GM13976 (cell line): ENCODE results near the gene ABHD11.

Experiments used
- DNase-seq: peaks from one replicate; pipeline ENCODE4 v3.0.0; 2012; ENCODE audit warnings: low spot score
- CTCF ChIP-seq: IDR thresholded peaks from 2 replicates; pipeline ENCODE4 v1.5.1; 2012; ENCODE audit warnings: borderline replicate concordance, mild to moderate bottlenecking; ENCODE audit not compliant: insufficient read depth; ENCODE audit errors: extremely low read depth, missing control alignments, control extremely low read depth
- in situ Hi-C: fragments of 300-500 bp; cut with MboI; formaldehyde crosslinking; loops from one replicate; pipeline ENCODE4 v1.12.0; 2022; ENCODE audit warnings: low sequenced_read_pairs, mixed read lengths, inconsistent platforms; ENCODE audit not compliant: unreplicated experiment

Gene ABHD11

GRCh38 chr7:73737491-73738219 is 947 bp downstream of the ABHD11 start:
- TF ChIP-seq CTCF: no peak
- in situ Hi-C loops: no loop called here
- DNase-seq: no peak

DNA sequence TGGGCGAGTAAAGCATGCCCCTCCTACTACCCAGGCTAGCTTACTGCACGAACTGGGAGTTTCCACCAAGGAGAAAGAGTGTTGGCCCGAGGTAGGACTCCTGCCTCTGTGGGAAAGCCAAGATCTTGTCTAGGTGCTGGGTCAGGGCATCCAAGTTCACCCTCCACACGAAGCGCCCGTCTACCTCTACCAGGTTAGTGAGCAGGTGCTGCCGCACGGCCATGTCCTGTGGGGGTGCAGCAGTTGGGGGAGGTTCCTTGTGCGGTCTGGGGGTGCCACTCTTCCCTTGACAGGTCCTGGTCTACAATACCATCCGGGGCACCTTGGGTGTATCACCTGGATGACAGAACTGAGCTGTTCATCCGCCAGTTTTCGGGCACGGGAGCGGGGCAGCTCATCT is 1.7 kb downstream of the ABHD11 start:
- in situ Hi-C loops: no loop called here
- DNase-seq: peak; percentile 10
- TF ChIP-seq CTCF: no peak

GRCh38 chr7:73735528-73735905 is 3.1 kb downstream of the ABHD11 start:
- TF ChIP-seq CTCF: no peak
- no peak for DNase-seq
- in situ Hi-C loops: no loop called here

DNA sequence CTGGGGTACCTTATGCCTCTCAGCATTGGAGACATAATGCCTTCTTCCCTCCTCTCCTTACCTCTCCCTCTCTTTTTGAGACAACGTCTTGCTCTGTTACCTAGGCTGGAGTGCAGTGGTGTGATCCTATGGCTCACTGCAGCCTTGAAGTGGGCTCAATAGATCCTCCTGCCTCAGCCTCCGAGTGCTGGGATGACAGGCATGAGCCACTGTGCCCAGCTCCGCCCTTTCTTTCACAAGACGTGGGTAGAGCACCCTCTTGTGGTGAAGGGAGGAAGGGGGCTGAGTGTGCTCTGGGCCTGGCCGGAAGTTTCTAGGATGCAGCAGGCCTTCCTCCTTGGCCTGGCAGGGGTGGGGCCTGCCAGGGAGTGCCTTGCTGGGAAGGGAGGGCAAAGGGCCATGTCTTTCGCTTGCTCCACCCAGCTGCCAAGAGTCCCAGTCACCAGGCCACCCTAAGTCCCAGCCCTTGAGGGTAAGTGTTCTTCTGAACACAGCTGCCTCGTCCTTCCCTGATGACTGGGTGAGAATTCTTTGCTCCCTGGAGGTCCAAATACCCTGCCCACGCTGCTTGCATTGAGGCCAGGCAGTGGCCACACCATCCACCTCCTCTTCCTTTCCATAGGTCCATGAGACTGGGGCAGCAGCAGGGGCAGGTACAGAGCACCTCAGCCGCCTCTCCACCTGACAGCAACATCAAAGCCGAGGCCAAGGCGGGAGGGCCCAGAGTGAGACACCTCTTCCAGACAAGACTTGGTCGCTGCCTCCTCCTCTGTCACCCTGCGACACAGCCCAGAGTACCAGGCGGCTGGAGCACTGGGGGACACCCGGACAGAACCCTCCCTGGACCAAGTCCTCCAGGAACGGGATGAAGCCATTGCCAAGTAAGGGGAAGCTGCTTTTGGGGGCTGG is 3.7 kb downstream of the ABHD11 start:
- in situ Hi-C loops: no loop called here
- peak; percentile 91 for TF ChIP-seq CTCF
- DNase-seq: peak; percentile 80

GRCh38 chr7:73732397-73732796 is 6.2 kb downstream of the ABHD11 start:
- DNase-seq: no peak
- TF ChIP-seq CTCF: no peak
- in situ Hi-C loops: no loop called here

GRCh38 chr7:73730485-73730884 is 8.1 kb downstream of the ABHD11 start:
- DNase-seq: no peak
- TF ChIP-seq CTCF: no peak
- in situ Hi-C loops: no loop called here
